Neural cell (in vitro differentiated cells): ENCODE measurements around the gene CHST11.

Experiments
- EZH2 ChIP-seq: fragments of 200-600, 300-800 bp; shearing (Covaris generic), sonication (generic); IDR thresholded peaks from 2 replicates; pipeline ENCODE4 v1.6.1; 2014; ENCODE audit warnings: antibody characterized with exemption, low read length, borderline replicate concordance, mild to moderate bottlenecking; ENCODE audit not compliant: insufficient read depth, poor library complexity, severe bottlenecking
- SMC3 ChIP-seq: fragments of 450-650 bp; conservative IDR thresholded peaks from 2 replicates; pipeline ENCODE4 v1.6.1; 2014; ENCODE audit warnings: antibody characterized with exemption, mild to moderate bottlenecking, moderate library complexity; ENCODE audit not compliant: poor library complexity
- TF ChIP-seq, protein P1 (sequence below): fragments of 450-650 bp; IDR thresholded peaks from 2 replicates; pipeline ENCODE4 v1.5.1; 2014; ENCODE audit warnings: antibody characterized with exemption, mild to moderate bottlenecking, moderate library complexity; ENCODE audit not compliant: poor library complexity, severe bottlenecking

DNA sequence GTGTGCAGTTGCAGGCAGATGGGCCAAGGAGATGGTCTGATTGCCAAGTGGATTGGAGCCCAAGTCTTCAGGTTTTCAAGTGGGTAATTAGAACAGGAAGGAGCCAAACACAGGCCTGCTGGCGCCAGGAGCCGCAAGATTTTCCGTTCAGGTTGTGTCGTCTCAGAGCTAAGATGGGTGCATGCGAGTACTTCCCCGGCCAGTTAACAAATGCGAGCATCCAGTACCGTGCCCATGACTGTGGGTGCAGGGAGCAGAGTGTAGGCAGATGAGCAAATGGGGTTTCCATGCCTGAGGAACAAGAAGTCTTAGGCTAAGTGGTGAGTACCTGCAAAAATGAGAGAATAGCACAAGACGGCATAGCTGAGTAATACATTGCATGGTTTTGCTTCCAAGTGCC is 90.5 kb downstream of the CHST11 start:
- TF ChIP-seq, protein P1, sequence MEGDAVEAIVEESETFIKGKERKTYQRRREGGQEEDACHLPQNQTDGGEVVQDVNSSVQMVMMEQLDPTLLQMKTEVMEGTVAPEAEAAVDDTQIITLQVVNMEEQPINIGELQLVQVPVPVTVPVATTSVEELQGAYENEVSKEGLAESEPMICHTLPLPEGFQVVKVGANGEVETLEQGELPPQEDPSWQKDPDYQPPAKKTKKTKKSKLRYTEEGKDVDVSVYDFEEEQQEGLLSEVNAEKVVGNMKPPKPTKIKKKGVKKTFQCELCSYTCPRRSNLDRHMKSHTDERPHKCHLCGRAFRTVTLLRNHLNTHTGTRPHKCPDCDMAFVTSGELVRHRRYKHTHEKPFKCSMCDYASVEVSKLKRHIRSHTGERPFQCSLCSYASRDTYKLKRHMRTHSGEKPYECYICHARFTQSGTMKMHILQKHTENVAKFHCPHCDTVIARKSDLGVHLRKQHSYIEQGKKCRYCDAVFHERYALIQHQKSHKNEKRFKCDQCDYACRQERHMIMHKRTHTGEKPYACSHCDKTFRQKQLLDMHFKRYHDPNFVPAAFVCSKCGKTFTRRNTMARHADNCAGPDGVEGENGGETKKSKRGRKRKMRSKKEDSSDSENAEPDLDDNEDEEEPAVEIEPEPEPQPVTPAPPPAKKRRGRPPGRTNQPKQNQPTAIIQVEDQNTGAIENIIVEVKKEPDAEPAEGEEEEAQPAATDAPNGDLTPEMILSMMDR: no peak
- no peak for TF ChIP-seq SMC3
- TF ChIP-seq EZH2: no peak
